ENCODE results near the gene GCSAML. TPM values are rescaled to one million over a fixed set of nuclear protein-coding genes. Genes with fewer than 3 reads are reported as not detected.

Gene GCSAML
- polyA plus RNA-seq, 1 donor: 0.15 TPM

DNA sequence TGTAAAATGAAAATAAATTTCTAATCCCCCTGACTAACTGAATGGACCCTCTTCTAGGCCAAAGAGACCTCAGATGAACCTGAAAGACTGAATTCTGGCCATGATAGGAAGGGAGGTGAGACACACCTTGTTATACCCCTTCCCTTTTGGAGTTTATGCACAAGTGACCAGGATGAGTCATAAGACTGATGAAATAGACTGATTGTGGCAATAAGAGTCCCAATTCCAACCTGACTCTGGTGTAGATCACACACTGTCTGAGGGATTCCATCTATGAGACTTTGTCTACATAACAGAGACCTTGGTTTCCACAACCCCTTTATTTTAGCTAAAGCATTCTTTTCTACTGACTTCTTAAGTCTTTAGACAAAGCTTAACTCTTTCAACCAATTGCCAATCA lies 25.7 kb downstream of the GCSAML start:
- no peak for DNase-seq

DNA sequence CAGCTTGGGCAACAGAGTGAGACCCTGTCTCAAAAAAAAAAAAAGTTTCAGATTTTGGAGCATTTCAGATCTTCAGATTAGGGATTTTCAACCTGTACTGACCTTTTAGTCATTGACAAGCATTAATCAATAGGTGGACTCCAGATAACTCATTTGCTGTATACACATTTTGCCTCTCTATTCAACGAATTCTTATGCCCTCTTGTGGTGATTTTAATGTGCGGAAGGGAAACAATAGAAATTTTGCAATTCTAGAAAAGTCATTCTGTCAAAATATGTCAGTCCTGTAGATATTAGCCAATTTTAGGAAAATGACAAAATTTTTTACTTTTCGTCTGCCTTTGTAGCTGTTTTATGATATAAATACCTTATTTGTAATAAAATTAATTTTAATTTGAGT lies 27.6 kb downstream of the GCSAML start:
- DNase-seq: no peak

DNA sequence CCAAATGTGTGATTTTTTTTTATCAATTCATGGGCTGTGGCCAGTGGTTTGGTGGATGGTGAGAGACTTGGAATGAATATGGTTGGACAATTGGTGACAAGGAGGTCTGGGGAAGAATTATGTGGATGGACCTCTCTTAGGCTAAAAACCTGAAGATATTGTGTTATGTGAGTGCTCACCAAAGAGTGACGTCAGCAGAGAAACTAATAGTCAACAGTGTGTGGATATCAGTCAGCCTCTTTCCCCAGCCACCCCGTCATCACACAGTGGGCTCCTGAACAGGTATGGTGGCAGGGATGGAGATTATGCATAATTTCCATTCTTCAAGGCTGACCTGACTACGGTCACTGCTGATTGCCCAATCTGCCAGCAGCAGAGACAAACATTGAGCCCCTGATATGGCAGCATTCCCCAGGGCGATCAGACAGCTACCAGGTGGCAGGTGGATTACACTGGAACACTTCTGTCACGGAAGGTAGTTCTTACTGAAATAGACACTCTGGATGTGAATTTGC lies 30.1 kb downstream of the GCSAML start:
- no peak for DNase-seq

DNA sequence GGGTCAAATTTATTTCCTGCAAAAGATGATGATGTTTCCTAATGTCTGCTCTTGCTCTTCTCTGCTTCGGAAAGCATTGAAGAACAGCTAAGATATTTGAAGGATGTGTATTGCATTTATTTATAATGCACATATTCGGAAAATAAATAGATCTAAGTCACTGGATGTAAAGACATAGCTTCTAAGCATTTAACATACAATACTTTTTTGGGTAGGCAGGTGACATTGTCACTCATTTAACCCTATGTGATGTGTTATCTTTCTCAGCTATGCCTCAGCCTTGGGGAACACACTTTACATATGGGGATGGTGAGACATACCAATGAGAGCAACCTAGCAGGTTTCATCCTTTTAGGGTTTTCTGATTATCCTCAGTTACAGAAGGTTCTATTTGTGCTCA lies 39.1 kb downstream of the GCSAML start, which contains the start of gene OR2G2:
OR2G2 (plus strand) TSS at position 301 of the 400 bp plus-strand sequence; CDS start at position 301, 0 bp downstream.
- DNase-seq: no peak

DNA sequence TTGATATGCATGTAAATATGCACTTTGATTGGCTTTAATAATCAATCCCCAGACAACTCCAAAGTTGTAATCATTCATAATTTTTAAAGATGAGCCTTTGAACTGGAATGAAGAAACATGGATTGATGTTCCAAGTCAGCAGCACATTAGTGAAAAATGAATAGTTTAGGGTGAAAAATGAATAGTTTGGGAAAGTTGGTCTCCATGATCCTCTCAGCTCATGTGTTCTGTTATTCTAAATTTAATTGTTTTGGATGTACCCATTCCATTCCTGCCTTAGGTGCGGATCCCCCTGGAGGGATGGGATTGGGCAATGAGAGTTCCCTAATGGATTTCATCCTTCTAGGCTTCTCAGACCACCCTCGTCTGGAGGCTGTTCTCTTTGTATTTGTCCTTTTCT lies 56.4 kb downstream of the GCSAML start, which contains the start of gene OR2G3:
OR2G3 (plus strand) TSS at position 301 of the 400 bp plus-strand sequence; CDS start at position 301, 0 bp downstream.
- no peak for DNase-seq

DNA sequence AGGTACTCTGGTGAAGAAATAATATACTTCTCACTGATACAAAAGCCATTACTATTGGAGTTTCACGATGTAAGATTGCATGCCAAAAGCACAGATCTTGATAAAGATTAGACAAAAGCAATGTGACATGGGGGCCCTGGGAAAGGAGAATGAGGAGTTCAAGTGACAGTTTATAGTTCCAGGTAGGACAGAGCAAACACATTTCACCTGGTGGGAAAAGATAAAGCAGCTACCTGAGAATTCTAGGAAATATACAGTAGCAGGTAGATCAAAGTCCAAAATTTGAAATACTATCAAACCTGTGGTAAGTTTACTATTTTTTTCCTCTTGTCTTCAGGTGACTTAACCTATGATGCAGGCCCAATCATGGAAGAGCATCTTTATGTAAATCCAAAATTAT lies 64.5 kb downstream of the GCSAML start:
- DNase-seq: no peak

DNA sequence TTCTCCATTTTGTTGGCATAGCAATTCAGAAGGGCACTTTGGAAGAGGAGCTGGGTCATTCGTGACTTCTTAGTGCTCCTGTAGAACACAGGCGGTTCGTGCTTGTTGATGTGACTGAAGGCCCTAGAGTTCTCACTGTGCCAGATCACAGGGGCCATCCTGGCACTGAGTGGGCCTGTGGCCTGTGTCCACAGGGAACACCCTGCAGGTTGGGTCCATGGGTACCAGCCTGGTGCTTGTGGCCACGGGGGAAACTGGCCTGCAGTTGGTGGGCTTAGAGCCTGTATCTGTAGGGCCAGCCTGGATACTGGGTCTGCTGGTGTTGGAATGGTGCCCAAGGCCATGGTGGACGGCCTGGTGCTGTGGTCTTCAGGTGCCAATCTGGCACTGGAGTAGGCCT lies 65.7 kb downstream of the GCSAML start:
- DNase-seq: no peak

Other genes starting within 250 kb of the GCSAML start
- gene ZNF496, start 217.3 kb upstream of the GCSAML start, polyA plus RNA-seq (ENCODE audit: insufficient read length): 43.2 TPM
- gene NLRP3, start 133.0 kb upstream of the GCSAML start, polyA plus RNA-seq (ENCODE audit: insufficient read length): 1.8 TPM
- gene OR2B11, start 91.0 kb upstream of the GCSAML start, polyA plus RNA-seq (ENCODE audit: insufficient read length): not detected
- 0.28 TPM for gene OR2C3, start 12.7 kb upstream of the GCSAML start, polyA plus RNA-seq (ENCODE audit: insufficient read length)
- not detected for gene OR2G2, start 39.2 kb downstream of the GCSAML start, polyA plus RNA-seq (ENCODE audit: insufficient read length)
- gene OR2G3, start 56.5 kb downstream of the GCSAML start, polyA plus RNA-seq (ENCODE audit: insufficient read length): not detected
- not detected for gene OR13G1, start 130.6 kb downstream of the GCSAML start, polyA plus RNA-seq (ENCODE audit: insufficient read length)
- gene OR6F1, start 167.5 kb downstream of the GCSAML start, polyA plus RNA-seq (ENCODE audit: insufficient read length): not detected
- not detected for gene OR14K1, start 189.5 kb downstream of the GCSAML start, polyA plus RNA-seq (ENCODE audit: insufficient read length)
- not detected for gene OR14A2, start 199.0 kb downstream of the GCSAML start, polyA plus RNA-seq (ENCODE audit: insufficient read length)
- gene OR1C1, start 211.4 kb downstream of the GCSAML start, polyA plus RNA-seq (ENCODE audit: insufficient read length): not detected